MM.1S (cell line): ENCODE measurements around the gene ADRA2C.

Source experiments
- DNase-seq: peaks from one replicate; pipeline ENCODE4 v3.0.0-alpha.2; 2015
- H2AFZ ChIP-seq: fragments of 300-600 bp; sonication (generic); 2 replicates; pipeline ENCODE4 v1.6.0; 2016; ENCODE audit warnings: antibody characterized with exemption, low read length
- H3F3A ChIP-seq: fragments of 300-600 bp; sonication (generic); 2 replicates; pipeline ENCODE4 v1.6.1; 2016; ENCODE audit warnings: mild to moderate bottlenecking, antibody characterized with exemption, low read length, moderate library complexity, mixed read lengths; ENCODE audit not compliant: insufficient read depth
- H3K27ac ChIP-seq: fragments of 300-600 bp; sonication (generic); 2 replicates; pipeline ENCODE4 v1.5.1; 2016; ENCODE audit warnings: mild to moderate bottlenecking, low read length
- H3K27me3 ChIP-seq: fragments of 300-600 bp; sonication (generic); replicated peaks from 2 replicates; pipeline ENCODE4 v1.6.0; 2016; ENCODE audit warnings: low read length; ENCODE audit not compliant: insufficient read depth
- H3K36me3 ChIP-seq: fragments of 300-600 bp; sonication (generic); replicated peaks from 2 replicates; pipeline ENCODE4 v1.6.1; 2016; ENCODE audit warnings: mild to moderate bottlenecking, low read length, mixed read lengths; ENCODE audit not compliant: insufficient read depth
- H3K4me1 ChIP-seq: fragments of 300-600 bp; sonication (generic); 2 replicates; pipeline ENCODE4 v1.6.1; 2016; ENCODE audit warnings: low read length, mixed read lengths
- H3K4me2 ChIP-seq: fragments of 300-600 bp; sonication (generic); 2 replicates; pipeline ENCODE4 v1.6.0; 2016; ENCODE audit warnings: low read depth, low read length
- H3K4me3 ChIP-seq: fragments of 300-600 bp; sonication (generic); 2 replicates; pipeline ENCODE4 v1.5.1; 2016; ENCODE audit warnings: low read length, mixed read lengths
- H3K79me2 ChIP-seq: fragments of 300-600 bp; sonication (generic); 2 replicates; pipeline ENCODE4 v1.6.1; 2016; ENCODE audit warnings: mixed run types, low read length, mixed read lengths
- H3K9ac ChIP-seq: fragments of 300-600 bp; sonication (generic); 2 replicates; pipeline ENCODE4 v1.6.1; 2016; ENCODE audit warnings: low read length, mixed read lengths
- H3K9me2 ChIP-seq: fragments of 300-600 bp; sonication (generic); replicated peaks from 2 replicates; pipeline ENCODE4 v1.6.1; 2016; ENCODE audit warnings: mild to moderate bottlenecking, low read length, mixed read lengths; ENCODE audit not compliant: insufficient read depth
- H3K9me3 ChIP-seq: fragments of 300-600 bp; sonication (generic); replicated peaks from 2 replicates; pipeline ENCODE4 v1.6.1; 2016; ENCODE audit warnings: mild to moderate bottlenecking, low read length, mixed read lengths; ENCODE audit not compliant: insufficient read depth
- H4K20me1 ChIP-seq: fragments of 300-600 bp; sonication (generic); 2 replicates; pipeline ENCODE4 v1.6.1; 2016; ENCODE audit warnings: mild to moderate bottlenecking, low read length, moderate library complexity, mixed read lengths; ENCODE audit not compliant: insufficient read depth
- CTCF ChIP-seq: fragments of 300-600 bp; sonication (generic); IDR thresholded peaks from 2 replicates; pipeline ENCODE4 v1.5.1; 2016; ENCODE audit warnings: antibody characterized with exemption, low read length, mixed read lengths
- EZH2 ChIP-seq: fragments of 300-600 bp; sonication (generic); optimal IDR thresholded peaks from 2 replicates; pipeline ENCODE3; 2017; ENCODE audit warnings: low read depth, mild to moderate bottlenecking, antibody characterized with exemption, low read length, mixed read lengths
- EZH2phosphoT487 ChIP-seq: fragments of 300-600 bp; sonication (generic); IDR thresholded peaks from 2 replicates; pipeline ENCODE4 v1.6.1; 2018; ENCODE audit warnings: antibody characterized with exemption, low read length

Gene ADRA2C

GRCh38 chr4:3765271-3766035, 732 bp upstream of the ADRA2C start:
- H4K20me1 ChIP-seq: no peaks in the 10 kb centered on the region
- H3K4me2 ChIP-seq: no peak overlapping the region
- H3K4me1 ChIP-seq: no peaks in the 10 kb centered on the region
- H3K9me3 ChIP-seq: no peaks in the 10 kb centered on the region
- no peak overlapping the region for H3K9ac ChIP-seq
- H3F3A ChIP-seq: no peaks in the 10 kb centered on the region
- TF ChIP-seq EZH2 (no peak), EZH2phosphoT487 (no peak), CTCF (no peak)
- no peak overlapping the region for H3K4me3 ChIP-seq
- H3K36me3 ChIP-seq: no peaks in the 10 kb centered on the region
- no peak for DNase-seq
- H2AFZ ChIP-seq: no peak overlapping the region
- H3K27me3 ChIP-seq: peaks cover 25% of the 10 kb centered on the region
- H3K9me2 ChIP-seq: no peaks in the 10 kb centered on the region
- no peaks in the 10 kb centered on the region for H3K79me2 ChIP-seq
- H3K27ac ChIP-seq: no peak overlapping the region

- no peak overlapping the region for H3K9ac ChIP-seq
- H3K4me2 ChIP-seq: no peak overlapping the region
- TF ChIP-seq EZH2 (no peak), EZH2phosphoT487 (no peak), CTCF (no peak)
- no peaks in the 10 kb centered on the region for H3K9me2 ChIP-seq
- H3K4me3 ChIP-seq: no peak overlapping the region
- peaks cover 33% of the 10 kb centered on the region for H3K27me3 ChIP-seq
- no peak for DNase-seq
- H3K79me2 ChIP-seq: no peaks in the 10 kb centered on the region
- H2AFZ ChIP-seq: no peak overlapping the region
- no peaks in the 10 kb centered on the region for H3F3A ChIP-seq
- H3K4me1 ChIP-seq: no peaks in the 10 kb centered on the region
- H3K27ac ChIP-seq: no peak overlapping the region
- no peaks in the 10 kb centered on the region for H3K36me3 ChIP-seq
- H4K20me1 ChIP-seq: no peaks in the 10 kb centered on the region
- no peaks in the 10 kb centered on the region for H3K9me3 ChIP-seq
Observed at GRCh38 chr4:3766785-3767569, 792 bp downstream of the ADRA2C start.

GRCh38 chr4:3767570-3768288, 1.5 kb downstream of the ADRA2C start:
- Histone ChIP-seq H3K4me2 (no peak overlapping the region), H3K4me1 (no peaks in the 10 kb centered on the region), H4K20me1 (no peaks in the 10 kb centered on the region), H3K9me3 (no peaks in the 10 kb centered on the region), H3K9ac (no peak overlapping the region), H3K36me3 (no peaks in the 10 kb centered on the region), H3K9me2 (no peaks in the 10 kb centered on the region), H3K4me3 (no peak overlapping the region), H3K27ac (no peak overlapping the region), H3K79me2 (no peaks in the 10 kb centered on the region), H3F3A (no peaks in the 10 kb centered on the region), H2AFZ (no peak overlapping the region), H3K27me3 (peaks cover 41% of the 10 kb centered on the region)
- no peak for DNase-seq
- TF ChIP-seq CTCF (no peak), EZH2 (no peak), EZH2phosphoT487 (no peak)
